HEK293 (cell line): ENCODE results near the gene DLG2.

Experiments
- CTCF ChIA-PET: fragments of 350-600 bp; formaldehyde crosslinking; extraction: SDS; loops from one replicate; lab custom pipeline; 2021; ENCODE audit warnings: antibody characterized with exemption; lab: Yijun Ruan, JAX
- POLR2A ChIA-PET: fragments of 300-600 bp; formaldehyde crosslinking; extraction: SDS; loops from one replicate; lab custom pipeline; 2020; ENCODE audit warnings: antibody characterized with exemption, inconsistent platforms; lab: Yijun Ruan, JAX
- H3K27ac ChIP-seq: fragments of 200-500 bp; sonication (Bioruptor generic); 2 replicates; pipeline ENCODE4 v1.5.1; 2014; ENCODE audit warnings: low read depth, low read length, control low read depth, inconsistent platforms; ENCODE audit errors: extremely low read depth
- H3K36me3 ChIP-seq, 2 experiments: fragments of 200-500 bp in 1 of 2; sonication (Bioruptor generic) in 1 of 2; 1 replicate in 1 of 2; 2 replicates in 1 of 2; pipeline ENCODE4 v1.5.1; 2014 to 2017; ENCODE audit warnings: inconsistent platforms in 2 of 2, low read length in 2 of 2; ENCODE audit not compliant: control insufficient read depth in 2 of 2, insufficient read depth in 1 of 2
- H3K4me1 ChIP-seq: fragments of 200-500 bp; sonication (Bioruptor generic); 2 replicates; pipeline ENCODE4 v1.5.1; 2014; ENCODE audit warnings: mild to moderate bottlenecking, low read length, inconsistent platforms; ENCODE audit not compliant: control insufficient read depth, insufficient read depth
- H3K4me3 ChIP-seq: 2 replicates; pipeline ENCODE4 v1.5.1; 2011; ENCODE audit warnings: low read depth, mild to moderate bottlenecking, control low read depth, low read length, moderate library complexity
- H3K9me3 ChIP-seq: fragments of 200-500 bp; sonication (Bioruptor generic); 2 replicates; pipeline ENCODE4 v1.5.1; 2014; ENCODE audit warnings: low read depth, low read length, inconsistent platforms; ENCODE audit not compliant: control insufficient read depth, insufficient read depth
- KLF10 ChIP-seq: fragments of 450-650 bp; IDR thresholded peaks from 2 replicates; pipeline ENCODE4 v1.5.1; 2018; ENCODE audit warnings: missing biosample characterization, mild to moderate bottlenecking, missing genetic modification characterization
- SETDB1 ChIP-seq: IDR thresholded peaks from one replicate; pipeline ENCODE4 v1.6.1; 2017; ENCODE audit warnings: mild to moderate bottlenecking, low read length, moderate library complexity, mixed read lengths; ENCODE audit not compliant: insufficient read length
- ZIC2 ChIP-seq: fragments of 450-650 bp; formaldehyde crosslinking; IDR thresholded peaks from 2 replicates; pipeline ENCODE4 v1.5.1; 2016; ENCODE audit warnings: missing biosample characterization, missing genetic modification characterization
- ZNF24 ChIP-seq: fragments of 450-650 bp; formaldehyde crosslinking; IDR thresholded peaks from 2 replicates; pipeline ENCODE4 v1.5.1; 2016; ENCODE audit warnings: missing biosample characterization, missing genetic modification characterization
- ZNF416 ChIP-seq: fragments of 450-650 bp; formaldehyde crosslinking; IDR thresholded peaks from 2 replicates; pipeline ENCODE4 v1.5.1; 2016; ENCODE audit warnings: missing biosample characterization, missing genetic modification characterization
- ZNF629 ChIP-seq: fragments of 450-650 bp; formaldehyde crosslinking; IDR thresholded peaks from 2 replicates; pipeline ENCODE4 v1.5.1; 2017; ENCODE audit warnings: missing biosample characterization, missing genetic modification characterization
- ZNF76 ChIP-seq: fragments of 450-650 bp; formaldehyde crosslinking; IDR thresholded peaks from 2 replicates; pipeline ENCODE4; 2016; ENCODE audit warnings: low read depth, missing biosample characterization, missing genetic modification characterization, borderline replicate concordance
- ZNF768 ChIP-seq: fragments of 450-650 bp; formaldehyde crosslinking; IDR thresholded peaks from 2 replicates; pipeline ENCODE4 v1.5.1; 2018; ENCODE audit warnings: missing biosample characterization, mild to moderate bottlenecking, missing genetic modification characterization
- TF ChIP-seq, protein P1 (sequence below): fragments of 450-650 bp; formaldehyde crosslinking; IDR thresholded peaks from 2 replicates; pipeline ENCODE4 v1.5.1; 2017; ENCODE audit warnings: missing biosample characterization, missing genetic modification characterization
- TF ChIP-seq, protein P2 (sequence below): fragments of 450-650 bp; formaldehyde crosslinking; optimal IDR thresholded peaks from 2 replicates; pipeline ENCODE3; 2016; ENCODE audit warnings: missing biosample characterization, mild to moderate bottlenecking, missing genetic modification characterization
- TF ChIP-seq, protein P3 (sequence below): fragments of 450-650 bp; formaldehyde crosslinking; IDR thresholded peaks from 2 replicates; pipeline ENCODE4 v1.5.1; 2016; ENCODE audit warnings: missing biosample characterization, missing genetic modification characterization
- TF ChIP-seq, protein P4 (sequence below): fragments of 450-650 bp; formaldehyde crosslinking; IDR thresholded peaks from 2 replicates; pipeline ENCODE4 v1.5.1; 2016; ENCODE audit warnings: missing biosample characterization, missing genetic modification characterization
- TF ChIP-seq, protein P5 (sequence below): fragments of 450-650 bp; formaldehyde crosslinking; IDR thresholded peaks from 2 replicates; pipeline ENCODE4 v1.5.1; 2016; ENCODE audit warnings: missing biosample characterization, missing genetic modification characterization
- TF ChIP-seq, protein P6 (sequence below): fragments of 450-650 bp; formaldehyde crosslinking; IDR thresholded peaks from 2 replicates; pipeline ENCODE4 v1.5.1; 2016; ENCODE audit warnings: missing biosample characterization, missing genetic modification characterization
- TF ChIP-seq, protein P7 (sequence below): fragments of 450-650 bp; formaldehyde crosslinking; conservative IDR thresholded peaks from 2 replicates; pipeline ENCODE4 v1.5.1; 2016; ENCODE audit warnings: low read depth, missing biosample characterization, missing genetic modification characterization

Gene DLG2

DNA sequence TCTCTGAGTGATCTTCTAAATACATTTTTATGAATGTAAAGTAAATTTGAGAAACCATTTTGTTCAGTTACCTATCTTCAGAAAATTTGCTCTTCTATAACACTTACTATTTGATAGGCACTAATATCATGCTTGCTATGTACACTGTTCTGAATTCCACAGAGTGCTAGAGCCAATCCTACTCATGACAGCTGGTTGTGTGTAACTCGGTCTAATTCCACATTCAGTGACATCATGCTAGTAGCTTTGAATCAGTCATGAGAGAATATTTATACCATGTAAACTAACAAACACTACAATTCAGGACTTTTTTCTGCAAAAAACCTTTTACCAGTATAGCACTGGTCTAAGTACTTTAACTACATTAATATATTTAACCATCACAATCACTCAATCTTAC, 902.9 kb downstream of the DLG2 start:
- no peaks in the 10 kb centered on the region for H3K9me3 ChIP-seq
- TF ChIP-seq SETDB1 (no peak), ZNF416 (no peak), KLF10 (tag by site-specific recombination) (no peak), ZNF76 (tag by site-specific recombination) (no peak), ZNF768 (tag by site-specific recombination) (no peak)
- TF ChIP-seq, protein P1, sequence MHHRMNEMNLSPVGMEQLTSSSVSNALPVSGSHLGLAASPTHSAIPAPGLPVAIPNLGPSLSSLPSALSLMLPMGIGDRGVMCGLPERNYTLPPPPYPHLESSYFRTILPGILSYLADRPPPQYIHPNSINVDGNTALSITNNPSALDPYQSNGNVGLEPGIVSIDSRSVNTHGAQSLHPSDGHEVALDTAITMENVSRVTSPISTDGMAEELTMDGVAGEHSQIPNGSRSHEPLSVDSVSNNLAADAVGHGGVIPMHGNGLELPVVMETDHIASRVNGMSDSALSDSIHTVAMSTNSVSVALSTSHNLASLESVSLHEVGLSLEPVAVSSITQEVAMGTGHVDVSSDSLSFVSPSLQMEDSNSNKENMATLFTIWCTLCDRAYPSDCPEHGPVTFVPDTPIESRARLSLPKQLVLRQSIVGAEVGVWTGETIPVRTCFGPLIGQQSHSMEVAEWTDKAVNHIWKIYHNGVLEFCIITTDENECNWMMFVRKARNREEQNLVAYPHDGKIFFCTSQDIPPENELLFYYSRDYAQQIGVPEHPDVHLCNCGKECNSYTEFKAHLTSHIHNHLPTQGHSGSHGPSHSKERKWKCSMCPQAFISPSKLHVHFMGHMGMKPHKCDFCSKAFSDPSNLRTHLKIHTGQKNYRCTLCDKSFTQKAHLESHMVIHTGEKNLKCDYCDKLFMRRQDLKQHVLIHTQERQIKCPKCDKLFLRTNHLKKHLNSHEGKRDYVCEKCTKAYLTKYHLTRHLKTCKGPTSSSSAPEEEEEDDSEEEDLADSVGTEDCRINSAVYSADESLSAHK (tag by site-specific recombination), result no peak
- TF ChIP-seq, protein P2, sequence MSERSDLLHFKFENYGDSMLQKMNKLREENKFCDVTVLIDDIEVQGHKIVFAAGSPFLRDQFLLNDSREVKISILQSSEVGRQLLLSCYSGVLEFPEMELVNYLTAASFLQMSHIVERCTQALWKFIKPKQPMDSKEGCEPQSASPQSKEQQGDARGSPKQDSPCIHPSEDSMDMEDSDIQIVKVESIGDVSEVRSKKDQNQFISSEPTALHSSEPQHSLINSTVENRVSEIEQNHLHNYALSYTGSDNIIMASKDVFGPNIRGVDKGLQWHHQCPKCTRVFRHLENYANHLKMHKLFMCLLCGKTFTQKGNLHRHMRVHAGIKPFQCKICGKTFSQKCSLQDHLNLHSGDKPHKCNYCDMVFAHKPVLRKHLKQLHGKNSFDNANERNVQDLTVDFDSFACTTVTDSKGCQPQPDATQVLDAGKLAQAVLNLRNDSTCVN (tag by site-specific recombination), result no peak
- TF ChIP-seq, protein P3, sequence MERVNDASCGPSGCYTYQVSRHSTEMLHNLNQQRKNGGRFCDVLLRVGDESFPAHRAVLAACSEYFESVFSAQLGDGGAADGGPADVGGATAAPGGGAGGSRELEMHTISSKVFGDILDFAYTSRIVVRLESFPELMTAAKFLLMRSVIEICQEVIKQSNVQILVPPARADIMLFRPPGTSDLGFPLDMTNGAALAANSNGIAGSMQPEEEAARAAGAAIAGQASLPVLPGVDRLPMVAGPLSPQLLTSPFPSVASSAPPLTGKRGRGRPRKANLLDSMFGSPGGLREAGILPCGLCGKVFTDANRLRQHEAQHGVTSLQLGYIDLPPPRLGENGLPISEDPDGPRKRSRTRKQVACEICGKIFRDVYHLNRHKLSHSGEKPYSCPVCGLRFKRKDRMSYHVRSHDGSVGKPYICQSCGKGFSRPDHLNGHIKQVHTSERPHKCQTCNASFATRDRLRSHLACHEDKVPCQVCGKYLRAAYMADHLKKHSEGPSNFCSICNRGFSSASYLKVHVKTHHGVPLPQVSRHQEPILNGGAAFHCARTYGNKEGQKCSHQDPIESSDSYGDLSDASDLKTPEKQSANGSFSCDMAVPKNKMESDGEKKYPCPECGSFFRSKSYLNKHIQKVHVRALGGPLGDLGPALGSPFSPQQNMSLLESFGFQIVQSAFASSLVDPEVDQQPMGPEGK (tag by site-specific recombination), result no peak
- TF ChIP-seq, all 188 proteins: peak for 0
- Histone ChIP-seq H3K36me3 (no peaks in the 10 kb centered on the region), H3K27ac (no peak overlapping the region), H3K4me1 (no peaks in the 10 kb centered on the region), H3K4me3 (no peak overlapping the region)
- ChIA-PET POLR2A (no interaction called here), CTCF (no interaction called here)

DNA sequence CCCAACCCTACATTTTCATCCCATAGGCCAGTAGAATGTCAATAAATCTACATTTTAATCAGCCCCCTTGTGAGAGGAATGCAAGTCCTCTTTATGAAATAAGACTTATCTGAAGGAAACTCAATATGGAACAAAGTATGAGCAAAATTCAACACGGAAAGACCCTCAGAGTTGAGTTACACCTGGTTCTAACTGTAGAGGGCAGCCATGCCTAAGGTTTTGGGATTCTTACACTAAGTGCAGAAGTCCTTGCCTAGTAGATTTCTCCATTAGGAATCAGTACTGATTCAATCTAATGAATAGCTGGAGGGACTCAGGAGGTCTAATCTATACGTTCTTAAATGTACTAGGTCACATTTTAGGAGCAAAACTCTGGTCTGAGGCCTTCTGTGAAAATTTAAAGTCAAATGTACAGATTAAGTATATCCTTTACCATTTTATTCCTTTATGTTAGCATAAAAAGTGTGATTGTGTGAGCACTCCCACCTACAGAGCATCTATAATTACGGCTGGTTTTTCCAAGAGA, 904.5 kb downstream of the DLG2 start:
- H3K9me3 ChIP-seq, result no peaks in the 10 kb centered on the region
- POLR2A ChIA-PET, result no interaction called here
- TF ChIP-seq, protein P4, sequence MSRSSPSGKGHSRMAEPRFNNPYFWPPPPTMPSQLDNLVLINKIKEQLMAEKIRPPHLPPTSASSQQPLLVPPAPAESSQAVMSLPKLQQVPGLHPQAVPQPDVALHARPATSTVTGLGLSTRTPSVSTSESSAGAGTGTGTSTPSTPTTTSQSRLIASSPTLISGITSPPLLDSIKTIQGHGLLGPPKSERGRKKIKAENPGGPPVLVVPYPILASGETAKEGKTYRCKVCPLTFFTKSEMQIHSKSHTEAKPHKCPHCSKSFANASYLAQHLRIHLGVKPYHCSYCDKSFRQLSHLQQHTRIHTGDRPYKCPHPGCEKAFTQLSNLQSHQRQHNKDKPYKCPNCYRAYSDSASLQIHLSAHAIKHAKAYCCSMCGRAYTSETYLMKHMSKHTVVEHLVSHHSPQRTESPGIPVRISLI (tag by site-specific recombination), result no peak
- TF ChIP-seq, protein P5, sequence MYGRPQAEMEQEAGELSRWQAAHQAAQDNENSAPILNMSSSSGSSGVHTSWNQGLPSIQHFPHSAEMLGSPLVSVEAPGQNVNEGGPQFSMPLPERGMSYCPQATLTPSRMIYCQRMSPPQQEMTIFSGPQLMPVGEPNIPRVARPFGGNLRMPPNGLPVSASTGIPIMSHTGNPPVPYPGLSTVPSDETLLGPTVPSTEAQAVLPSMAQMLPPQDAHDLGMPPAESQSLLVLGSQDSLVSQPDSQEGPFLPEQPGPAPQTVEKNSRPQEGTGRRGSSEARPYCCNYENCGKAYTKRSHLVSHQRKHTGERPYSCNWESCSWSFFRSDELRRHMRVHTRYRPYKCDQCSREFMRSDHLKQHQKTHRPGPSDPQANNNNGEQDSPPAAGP (tag by site-specific recombination), result no peak
- H3K4me1 ChIP-seq, result no peaks in the 10 kb centered on the region
- CTCF ChIA-PET, result interaction anchor here (0.6 kb wide), 1 partner anchor 787 kb away, joined by 3 read pairs; no protein-coding TSS in a partner anchor
- no peaks in the 10 kb centered on the region for H3K36me3 ChIP-seq
- no peak overlapping the region for H3K27ac ChIP-seq
- no peak overlapping the region for H3K4me3 ChIP-seq

DNA sequence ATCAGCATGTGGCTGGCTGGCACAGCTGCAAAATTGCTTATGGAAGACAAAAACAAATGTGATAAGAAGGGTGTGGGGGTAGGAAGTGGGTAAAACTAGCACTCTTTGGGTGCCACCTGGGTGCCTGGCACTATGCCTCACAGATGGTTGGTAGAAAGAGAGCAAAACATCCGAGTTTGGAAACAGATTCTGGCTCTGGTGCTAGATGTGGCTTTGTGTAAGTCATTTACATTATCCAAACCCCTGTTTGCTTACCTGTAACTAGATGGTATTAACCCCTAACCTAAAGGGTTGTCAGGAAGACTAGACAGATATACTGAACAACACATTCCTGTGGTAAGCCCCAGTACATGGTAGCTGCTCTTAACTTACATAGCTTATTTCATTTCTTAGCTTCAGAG, 905.6 kb downstream of the DLG2 start:
- Histone ChIP-seq H3K4me1 (no peaks in the 10 kb centered on the region), H3K27ac (no peak overlapping the region), H3K9me3 (no peaks in the 10 kb centered on the region), H3K4me3 (no peak overlapping the region), H3K36me3 (no peaks in the 10 kb centered on the region)
- POLR2A ChIA-PET, result no interaction called here
- CTCF ChIA-PET, result no interaction called here
- TF ChIP-seq, protein P6, sequence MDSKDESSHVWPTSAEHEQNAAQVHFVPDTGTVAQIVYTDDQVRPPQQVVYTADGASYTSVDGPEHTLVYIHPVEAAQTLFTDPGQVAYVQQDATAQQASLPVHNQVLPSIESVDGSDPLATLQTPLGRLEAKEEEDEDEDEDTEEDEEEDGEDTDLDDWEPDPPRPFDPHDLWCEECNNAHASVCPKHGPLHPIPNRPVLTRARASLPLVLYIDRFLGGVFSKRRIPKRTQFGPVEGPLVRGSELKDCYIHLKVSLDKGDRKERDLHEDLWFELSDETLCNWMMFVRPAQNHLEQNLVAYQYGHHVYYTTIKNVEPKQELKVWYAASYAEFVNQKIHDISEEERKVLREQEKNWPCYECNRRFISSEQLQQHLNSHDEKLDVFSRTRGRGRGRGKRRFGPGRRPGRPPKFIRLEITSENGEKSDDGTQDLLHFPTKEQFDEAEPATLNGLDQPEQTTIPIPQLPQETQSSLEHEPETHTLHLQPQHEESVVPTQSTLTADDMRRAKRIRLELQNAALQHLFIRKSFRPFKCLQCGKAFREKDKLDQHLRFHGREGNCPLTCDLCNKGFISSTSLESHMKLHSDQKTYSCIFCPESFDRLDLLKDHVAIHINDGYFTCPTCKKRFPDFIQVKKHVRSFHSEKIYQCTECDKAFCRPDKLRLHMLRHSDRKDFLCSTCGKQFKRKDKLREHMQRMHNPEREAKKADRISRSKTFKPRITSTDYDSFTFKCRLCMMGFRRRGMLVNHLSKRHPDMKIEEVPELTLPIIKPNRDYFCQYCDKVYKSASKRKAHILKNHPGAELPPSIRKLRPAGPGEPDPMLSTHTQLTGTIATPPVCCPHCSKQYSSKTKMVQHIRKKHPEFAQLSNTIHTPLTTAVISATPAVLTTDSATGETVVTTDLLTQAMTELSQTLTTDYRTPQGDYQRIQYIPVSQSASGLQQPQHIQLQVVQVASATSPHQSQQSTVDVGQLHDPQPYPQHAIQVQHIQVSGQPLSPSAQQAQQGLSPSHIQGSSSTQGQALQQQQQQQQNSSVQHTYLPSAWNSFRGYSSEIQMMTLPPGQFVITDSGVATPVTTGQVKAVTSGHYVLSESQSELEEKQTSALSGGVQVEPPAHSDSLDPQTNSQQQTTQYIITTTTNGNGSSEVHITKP (tag by site-specific recombination), result no peak
- TF ChIP-seq ZNF629 (tag by site-specific recombination), result no peak
- TF ChIP-seq ZNF24 (tag by site-specific recombination), result no peak
- TF ChIP-seq, protein P7, sequence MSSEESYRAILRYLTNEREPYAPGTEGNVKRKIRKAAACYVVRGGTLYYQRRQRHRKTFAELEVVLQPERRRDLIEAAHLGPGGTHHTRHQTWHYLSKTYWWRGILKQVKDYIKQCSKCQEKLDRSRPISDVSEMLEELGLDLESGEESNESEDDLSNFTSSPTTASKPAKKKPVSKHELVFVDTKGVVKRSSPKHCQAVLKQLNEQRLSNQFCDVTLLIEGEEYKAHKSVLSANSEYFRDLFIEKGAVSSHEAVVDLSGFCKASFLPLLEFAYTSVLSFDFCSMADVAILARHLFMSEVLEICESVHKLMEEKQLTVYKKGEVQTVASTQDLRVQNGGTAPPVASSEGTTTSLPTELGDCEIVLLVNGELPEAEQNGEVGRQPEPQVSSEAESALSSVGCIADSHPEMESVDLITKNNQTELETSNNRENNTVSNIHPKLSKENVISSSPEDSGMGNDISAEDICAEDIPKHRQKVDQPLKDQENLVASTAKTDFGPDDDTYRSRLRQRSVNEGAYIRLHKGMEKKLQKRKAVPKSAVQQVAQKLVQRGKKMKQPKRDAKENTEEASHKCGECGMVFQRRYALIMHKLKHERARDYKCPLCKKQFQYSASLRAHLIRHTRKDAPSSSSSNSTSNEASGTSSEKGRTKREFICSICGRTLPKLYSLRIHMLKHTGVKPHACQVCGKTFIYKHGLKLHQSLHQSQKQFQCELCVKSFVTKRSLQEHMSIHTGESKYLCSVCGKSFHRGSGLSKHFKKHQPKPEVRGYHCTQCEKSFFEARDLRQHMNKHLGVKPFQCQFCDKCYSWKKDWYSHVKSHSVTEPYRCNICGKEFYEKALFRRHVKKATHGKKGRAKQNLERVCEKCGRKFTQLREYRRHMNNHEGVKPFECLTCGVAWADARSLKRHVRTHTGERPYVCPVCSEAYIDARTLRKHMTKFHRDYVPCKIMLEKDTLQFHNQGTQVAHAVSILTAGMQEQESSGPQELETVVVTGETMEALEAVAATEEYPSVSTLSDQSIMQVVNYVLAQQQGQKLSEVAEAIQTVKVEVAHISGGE, result no peak
- no peak for TF ChIP-seq ZIC2
